ENCODE measurements around the gene ABCA9. TPM values are rescaled to one million over a fixed set of nuclear protein-coding genes. Genes with fewer than 3 reads are reported as not detected.

The ABCA9 gene
- total and polyA plus RNA-seq, 2 of the 13 experiments (the other 11 are each of a cell fraction or from before 2014, with no cell fraction given), result 0.04 TPM; not detected in 1

- H3K27me3 ChIP-seq (ENCODE audit: control insufficient read depth in 1 of 2, insufficient read depth in 2 of 2, low read length in 2 of 2), result no peaks in the 10 kb centered on the region
- H3K9ac ChIP-seq (ENCODE audit: insufficient read depth, low read depth, low read length), result no peak overlapping the region
- no peaks in the 10 kb centered on the region for H4K20me1 ChIP-seq (ENCODE audit: insufficient read depth, low read length)
- H3K9me3 ChIP-seq (ENCODE audit: low read length), result no peaks in the 10 kb centered on the region
- POLR2A ChIA-PET, result no interaction called here
- peak overlapping the region; percentile 57 for H2AFZ ChIP-seq (ENCODE audit: low read length)
- H3K4me2 ChIP-seq (ENCODE audit: low read depth, low read length), result peak overlapping the region; percentile 43
- ATAC-seq (peak; percentile 77), DNase-seq (ENCODE audit: low spot score) (no peak), FAIRE-seq (no peak)
- no TSS peak for BruUV-seq (replicated peaks)
- no peak overlapping the region for H3K27ac ChIP-seq (ENCODE audit: extremely low read length, insufficient read depth, low read length)
- no peak overlapping the region for H3K4me3 ChIP-seq (replicated peaks in 1 of 3; ENCODE audit: insufficient read depth in 1 of 3, low read depth in 2 of 3, low read length in 3 of 3)
- intact Hi-C loops (cut with micrococcal nuclease; ENCODE audit: unreplicated experiment) (no loop called here), in situ Hi-C loops (cut with HindIII; ENCODE audit: extremely low pct_ligation_motif_present, low pct_unique_long_range_greater_than_20kb) (no loop called here)
- no peaks in the 10 kb centered on the region for H3K79me2 ChIP-seq (ENCODE audit: insufficient read depth, low read length)
- WGBS (ENCODE audit: low lambda C conversion rate), result 16% methylated on average over 3 of the region's 3 CpGs
- CTCF ChIA-PET (ENCODE audit: low intra/inter-chr PET ratio, low total read pairs), result no interaction called here
- no peaks in the 10 kb centered on the region for H3K36me3 ChIP-seq (replicated peaks in 1 of 2; ENCODE audit: control insufficient read depth in 1 of 2, insufficient read depth in 2 of 2, low read length in 2 of 2)
- peaks cover 36% of the 10 kb centered on the region for H3K4me1 ChIP-seq (ENCODE audit: insufficient read depth, low read length)
- TF ChIP-seq ASH2L (IDR thresholded peaks at IDR 0.05; ENCODE audit: insufficient read length, low read depth, low read length), result peak; percentile 46
- no peak for TF ChIP-seq ZNF414 (CRISPR knock-in tag; IDR thresholded peaks at IDR 0.05)
- TF ChIP-seq, protein P1, sequence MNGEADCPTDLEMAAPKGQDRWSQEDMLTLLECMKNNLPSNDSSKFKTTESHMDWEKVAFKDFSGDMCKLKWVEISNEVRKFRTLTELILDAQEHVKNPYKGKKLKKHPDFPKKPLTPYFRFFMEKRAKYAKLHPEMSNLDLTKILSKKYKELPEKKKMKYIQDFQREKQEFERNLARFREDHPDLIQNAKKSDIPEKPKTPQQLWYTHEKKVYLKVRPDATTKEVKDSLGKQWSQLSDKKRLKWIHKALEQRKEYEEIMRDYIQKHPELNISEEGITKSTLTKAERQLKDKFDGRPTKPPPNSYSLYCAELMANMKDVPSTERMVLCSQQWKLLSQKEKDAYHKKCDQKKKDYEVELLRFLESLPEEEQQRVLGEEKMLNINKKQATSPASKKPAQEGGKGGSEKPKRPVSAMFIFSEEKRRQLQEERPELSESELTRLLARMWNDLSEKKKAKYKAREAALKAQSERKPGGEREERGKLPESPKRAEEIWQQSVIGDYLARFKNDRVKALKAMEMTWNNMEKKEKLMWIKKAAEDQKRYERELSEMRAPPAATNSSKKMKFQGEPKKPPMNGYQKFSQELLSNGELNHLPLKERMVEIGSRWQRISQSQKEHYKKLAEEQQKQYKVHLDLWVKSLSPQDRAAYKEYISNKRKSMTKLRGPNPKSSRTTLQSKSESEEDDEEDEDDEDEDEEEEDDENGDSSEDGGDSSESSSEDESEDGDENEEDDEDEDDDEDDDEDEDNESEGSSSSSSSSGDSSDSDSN (CRISPR knock-in tag; IDR thresholded peaks at IDR 0.05), result no peak
- TF ChIP-seq ZNF530 (CRISPR knock-in tag; IDR thresholded peaks at IDR 0.05; ENCODE audit: low read depth), result no peak
- TF ChIP-seq FOXK1 (CRISPR knock-in tag; IDR thresholded peaks at IDR 0.05; ENCODE audit: borderline replicate concordance, low read depth), result no peak
- TF ChIP-seq FOXO1 (CRISPR knock-in tag; IDR thresholded peaks at IDR 0.05), result no peak
- 0 out of 2 replicates have a peak, but pooled peaks have one; percentile 28 for TF ChIP-seq ELF3 (CRISPR knock-in tag; IDR thresholded peaks at IDR 0.05)
- TF ChIP-seq, protein P2, sequence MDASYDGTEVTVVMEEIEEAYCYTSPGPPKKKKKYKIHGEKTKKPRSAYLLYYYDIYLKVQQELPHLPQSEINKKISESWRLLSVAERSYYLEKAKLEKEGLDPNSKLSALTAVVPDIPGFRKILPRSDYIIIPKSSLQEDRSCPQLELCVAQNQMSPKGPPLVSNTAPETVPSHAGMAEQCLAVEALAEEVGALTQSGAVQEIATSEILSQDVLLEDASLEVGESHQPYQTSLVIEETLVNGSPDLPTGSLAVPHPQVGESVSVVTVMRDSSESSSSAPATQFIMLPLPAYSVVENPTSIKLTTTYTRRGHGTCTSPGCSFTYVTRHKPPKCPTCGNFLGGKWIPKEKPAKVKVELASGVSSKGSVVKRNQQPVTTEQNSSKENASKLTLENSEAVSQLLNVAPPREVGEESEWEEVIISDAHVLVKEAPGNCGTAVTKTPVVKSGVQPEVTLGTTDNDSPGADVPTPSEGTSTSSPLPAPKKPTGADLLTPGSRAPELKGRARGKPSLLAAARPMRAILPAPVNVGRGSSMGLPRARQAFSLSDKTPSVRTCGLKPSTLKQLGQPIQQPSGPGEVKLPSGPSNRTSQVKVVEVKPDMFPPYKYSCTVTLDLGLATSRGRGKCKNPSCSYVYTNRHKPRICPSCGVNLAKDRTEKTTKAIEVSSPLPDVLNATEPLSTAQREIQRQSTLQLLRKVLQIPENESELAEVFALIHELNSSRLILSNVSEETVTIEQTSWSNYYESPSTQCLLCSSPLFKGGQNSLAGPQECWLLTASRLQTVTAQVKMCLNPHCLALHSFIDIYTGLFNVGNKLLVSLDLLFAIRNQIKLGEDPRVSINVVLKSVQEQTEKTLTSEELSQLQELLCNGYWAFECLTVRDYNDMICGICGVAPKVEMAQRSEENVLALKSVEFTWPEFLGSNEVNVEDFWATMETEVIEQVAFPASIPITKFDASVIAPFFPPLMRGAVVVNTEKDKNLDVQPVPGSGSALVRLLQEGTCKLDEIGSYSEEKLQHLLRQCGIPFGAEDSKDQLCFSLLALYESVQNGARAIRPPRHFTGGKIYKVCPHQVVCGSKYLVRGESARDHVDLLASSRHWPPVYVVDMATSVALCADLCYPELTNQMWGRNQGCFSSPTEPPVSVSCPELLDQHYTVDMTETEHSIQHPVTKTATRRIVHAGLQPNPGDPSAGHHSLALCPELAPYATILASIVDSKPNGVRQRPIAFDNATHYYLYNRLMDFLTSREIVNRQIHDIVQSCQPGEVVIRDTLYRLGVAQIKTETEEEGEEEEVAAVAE (CRISPR knock-in tag; IDR thresholded peaks at IDR 0.05; ENCODE audit: borderline replicate concordance), result no peak
- no peak for TF ChIP-seq NFE2L2 (IDR thresholded peaks at IDR 0.05; ENCODE audit: low read length)
- TF ChIP-seq, protein P3, sequence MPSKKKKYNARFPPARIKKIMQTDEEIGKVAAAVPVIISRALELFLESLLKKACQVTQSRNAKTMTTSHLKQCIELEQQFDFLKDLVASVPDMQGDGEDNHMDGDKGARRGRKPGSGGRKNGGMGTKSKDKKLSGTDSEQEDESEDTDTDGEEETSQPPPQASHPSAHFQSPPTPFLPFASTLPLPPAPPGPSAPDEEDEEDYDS (CRISPR knock-in tag; IDR thresholded peaks at IDR 0.05), result no peak
- TF ChIP-seq ZNF225 (CRISPR knock-in tag; IDR thresholded peaks at IDR 0.05), result no peak
- no peak for TF ChIP-seq ZSCAN20 (CRISPR knock-in tag; IDR thresholded peaks at IDR 0.05; ENCODE audit: borderline replicate concordance)
- TF ChIP-seq ZNF710 (CRISPR knock-in tag; IDR thresholded peaks at IDR 0.05; ENCODE audit: borderline replicate concordance), result no peak
Measured at GRCh38 chr17:69018022-69018615, 42.6 kb downstream of the ABCA9 start.
